ENCODE data around the gene NEXMIF. TPM values are rescaled to one million over a fixed set of nuclear protein-coding genes. Genes with fewer than 3 reads are reported as not detected.

The NEXMIF gene
- total RNA-seq, 4 donors from 2014 or later, result 0.49 to 2.2 (median 1.3) TPM

DNA sequence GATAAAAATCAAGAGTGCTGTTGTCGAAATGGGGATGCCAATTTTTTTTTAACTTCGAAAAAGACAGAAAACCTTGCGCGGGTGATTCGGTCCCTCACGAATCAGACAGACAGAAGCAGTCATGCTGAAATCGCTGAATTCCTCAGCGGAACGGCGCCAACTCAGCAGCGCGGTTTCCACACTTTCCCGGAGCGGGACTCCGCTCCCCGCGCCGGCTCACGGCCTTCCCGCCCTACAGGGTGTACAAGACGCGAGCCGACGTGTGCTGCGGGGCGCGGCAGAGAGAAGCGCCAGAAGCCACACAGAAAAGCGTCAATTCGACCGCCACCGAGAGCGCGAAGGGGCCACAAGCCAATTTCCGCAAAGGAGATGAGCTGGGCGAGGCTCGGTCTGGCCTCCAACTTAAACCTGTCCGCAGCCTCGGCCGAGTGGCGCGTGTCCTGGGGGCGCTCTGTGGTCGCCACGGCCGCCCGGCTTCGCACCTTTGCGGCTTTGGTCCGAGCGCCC, 1.3 kb downstream of the NEXMIF start:
- intact Hi-C loops (cut with DNase I; ENCODE audit: low total_unique reads), result no loop called here
- H3K4me3 ChIP-seq (ENCODE audit: low read depth, poor library complexity, severe bottlenecking), result no peak overlapping the region
- WGBS, 2 donors, result 14 to 58% methylated on average over 6 to 42 of the region's 51 CpGs
- TF ChIP-seq, protein P1, sequence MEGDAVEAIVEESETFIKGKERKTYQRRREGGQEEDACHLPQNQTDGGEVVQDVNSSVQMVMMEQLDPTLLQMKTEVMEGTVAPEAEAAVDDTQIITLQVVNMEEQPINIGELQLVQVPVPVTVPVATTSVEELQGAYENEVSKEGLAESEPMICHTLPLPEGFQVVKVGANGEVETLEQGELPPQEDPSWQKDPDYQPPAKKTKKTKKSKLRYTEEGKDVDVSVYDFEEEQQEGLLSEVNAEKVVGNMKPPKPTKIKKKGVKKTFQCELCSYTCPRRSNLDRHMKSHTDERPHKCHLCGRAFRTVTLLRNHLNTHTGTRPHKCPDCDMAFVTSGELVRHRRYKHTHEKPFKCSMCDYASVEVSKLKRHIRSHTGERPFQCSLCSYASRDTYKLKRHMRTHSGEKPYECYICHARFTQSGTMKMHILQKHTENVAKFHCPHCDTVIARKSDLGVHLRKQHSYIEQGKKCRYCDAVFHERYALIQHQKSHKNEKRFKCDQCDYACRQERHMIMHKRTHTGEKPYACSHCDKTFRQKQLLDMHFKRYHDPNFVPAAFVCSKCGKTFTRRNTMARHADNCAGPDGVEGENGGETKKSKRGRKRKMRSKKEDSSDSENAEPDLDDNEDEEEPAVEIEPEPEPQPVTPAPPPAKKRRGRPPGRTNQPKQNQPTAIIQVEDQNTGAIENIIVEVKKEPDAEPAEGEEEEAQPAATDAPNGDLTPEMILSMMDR (IDR thresholded peaks at IDR 0.05), result no peak
- TF ChIP-seq POLR2A (IDR thresholded peaks at IDR 0.05), result no peak
- no peak for DNase-seq (ENCODE audit: low spot score in 2 of 2)

DNA sequence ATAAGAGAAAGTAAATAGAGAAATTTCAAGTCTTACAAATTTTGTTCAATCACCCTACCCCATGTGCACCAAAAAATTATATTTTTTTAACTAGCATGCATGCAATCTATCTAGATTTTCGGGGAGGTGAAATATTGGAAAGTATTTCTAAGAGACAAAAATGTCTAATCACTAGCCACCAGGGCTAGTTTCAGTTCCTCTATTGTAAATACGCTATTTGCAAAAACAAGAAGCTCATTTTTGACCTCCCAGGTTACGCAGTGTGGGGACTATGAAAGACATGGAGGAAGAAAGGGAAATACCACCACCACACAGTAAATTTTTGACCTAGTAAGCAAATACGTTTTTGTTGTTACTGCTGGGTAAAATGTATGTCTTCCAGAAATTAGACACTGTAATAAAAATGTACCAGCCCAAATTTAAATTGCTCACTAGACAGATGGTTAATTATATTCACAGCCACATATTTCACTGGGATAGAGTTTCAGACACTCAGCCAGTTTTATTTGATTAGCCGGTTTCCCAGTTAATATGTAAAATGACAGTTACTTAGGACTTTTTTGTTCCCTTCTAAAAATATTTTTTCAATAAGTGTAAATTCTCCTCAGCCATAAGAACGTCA, 2.2 kb downstream of the NEXMIF start:
- H3K4me3 ChIP-seq (ENCODE audit: low read depth, poor library complexity, severe bottlenecking), result no peak overlapping the region
- intact Hi-C loops (cut with DNase I; ENCODE audit: low total_unique reads), result no loop called here
- no peak for DNase-seq (ENCODE audit: low spot score in 2 of 2)
- 55 to 62% methylated on average over 6 of the region's 6 CpGs for WGBS, 2 donors
- TF ChIP-seq POLR2A (IDR thresholded peaks at IDR 0.05), result no peak
- TF ChIP-seq, protein P1 (IDR thresholded peaks at IDR 0.05), result no peak

DNA sequence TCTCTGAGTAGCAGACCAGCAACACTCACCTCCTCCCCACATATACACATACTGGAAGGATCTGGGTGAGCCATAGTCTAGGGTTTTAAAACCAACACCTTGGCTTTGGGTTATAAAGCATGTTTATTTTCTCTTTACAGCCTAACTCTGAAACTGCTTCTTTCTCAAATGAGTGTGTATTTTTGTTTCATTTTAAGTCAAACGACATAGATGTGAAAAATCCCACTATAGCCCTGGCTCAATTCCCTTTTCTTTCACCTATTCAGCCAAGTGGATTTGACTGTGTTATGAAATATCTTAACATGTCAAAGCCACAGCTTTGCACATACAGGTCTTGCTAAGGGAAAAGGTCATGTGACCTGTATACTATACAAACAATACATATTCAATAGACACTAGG, 13.8 kb downstream of the NEXMIF start:
- no peak overlapping the region for H3K4me3 ChIP-seq (ENCODE audit: low read depth, poor library complexity, severe bottlenecking)
- intact Hi-C loops (cut with DNase I; ENCODE audit: low total_unique reads), result no loop called here

DNA sequence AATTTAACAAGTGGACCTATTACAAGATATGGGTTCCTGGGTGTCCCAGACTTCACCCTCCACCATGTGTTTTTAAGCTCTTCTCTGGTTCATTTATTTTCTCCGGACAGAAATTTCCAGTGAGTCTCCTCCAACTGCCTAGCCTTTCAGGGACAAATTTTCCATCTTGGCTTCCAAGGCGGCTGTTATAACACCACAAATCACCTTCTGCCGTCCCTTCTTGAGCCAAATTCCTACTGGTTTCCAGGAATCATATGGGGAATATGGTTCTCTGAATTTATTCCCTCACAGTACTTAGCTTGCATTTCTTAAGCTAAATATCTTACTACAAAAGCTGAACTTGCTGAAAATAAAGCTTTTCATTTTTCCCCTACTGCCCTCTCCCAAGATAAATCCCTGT, 18.8 kb downstream of the NEXMIF start:
- H3K4me3 ChIP-seq (ENCODE audit: low read depth, poor library complexity, severe bottlenecking), result no peak overlapping the region
- TF ChIP-seq, protein P1 (IDR thresholded peaks at IDR 0.05), result no peak
- TF ChIP-seq POLR2A (IDR thresholded peaks at IDR 0.05), result no peak
- no peak for DNase-seq (ENCODE audit: low spot score in 2 of 2)
- intact Hi-C loops (cut with DNase I; ENCODE audit: low total_unique reads), result no loop called here
- 61 to 81% methylated on average over 3 of the region's 3 CpGs for WGBS, 2 donors

More for the DNA sequence above, 13.8 kb downstream of the NEXMIF start:
- WGBS, 2 donors, result 59 to 71% methylated on average over 1 of the region's 1 CpG
- TF ChIP-seq POLR2A (IDR thresholded peaks at IDR 0.05), result no peak
- TF ChIP-seq, protein P1 (IDR thresholded peaks at IDR 0.05), result no peak
- no peak for DNase-seq (ENCODE audit: low spot score in 2 of 2)

DNA sequence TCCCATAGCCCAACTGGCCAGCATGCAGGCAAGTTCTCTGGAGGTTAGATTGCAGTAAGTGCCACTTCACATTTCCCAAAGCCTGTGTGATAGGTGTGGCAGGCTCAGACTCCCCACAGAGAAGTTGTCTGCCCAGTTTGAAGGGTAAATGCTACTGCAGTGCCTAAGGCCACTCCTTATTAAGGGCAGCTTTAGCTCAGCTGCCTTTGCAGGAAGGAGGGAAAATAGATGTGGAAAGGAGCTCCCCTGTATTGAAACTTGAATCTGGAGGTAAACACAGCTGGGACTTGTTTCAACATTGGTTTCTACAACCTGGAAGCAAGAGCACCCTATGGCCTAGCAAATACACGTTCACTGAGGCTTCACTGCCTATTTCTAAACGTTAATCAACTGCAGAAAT, 22.4 kb downstream of the NEXMIF start:
- H3K4me3 ChIP-seq (ENCODE audit: low read depth, poor library complexity, severe bottlenecking), result no peak overlapping the region
- intact Hi-C loops (cut with DNase I; ENCODE audit: low total_unique reads), result no loop called here
- no peak for TF ChIP-seq POLR2A (IDR thresholded peaks at IDR 0.05)
- TF ChIP-seq, protein P1 (IDR thresholded peaks at IDR 0.05), result no peak
- 6 to 14% methylated on average over 2 of the region's 2 CpGs for WGBS, 2 donors
- no peak for DNase-seq (ENCODE audit: low spot score in 2 of 2)

DNA sequence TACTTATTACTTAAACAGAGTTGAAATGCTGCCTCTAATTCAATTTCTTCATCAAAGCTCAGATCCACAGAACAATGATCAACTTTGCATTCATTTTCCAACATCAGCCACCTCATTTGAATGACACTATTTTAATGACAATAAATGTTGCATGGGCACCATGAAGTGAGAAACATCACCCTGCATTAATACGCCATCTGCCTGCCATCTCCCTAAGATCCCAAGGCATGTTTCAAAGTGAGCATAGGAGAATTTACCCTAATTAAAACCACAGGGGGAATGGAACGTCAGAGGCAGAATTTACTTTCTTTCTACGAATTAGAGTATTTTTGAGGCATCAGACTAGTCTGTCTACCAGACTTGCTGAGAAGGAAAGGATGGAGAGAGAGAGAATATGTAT, 32.7 kb downstream of the NEXMIF start:
- no peak for TF ChIP-seq POLR2A (IDR thresholded peaks at IDR 0.05)
- TF ChIP-seq, protein P1 (IDR thresholded peaks at IDR 0.05), result no peak
- WGBS, 2 donors, result 65 to 72% methylated on average over 3 of the region's 3 CpGs
- no peak overlapping the region for H3K4me3 ChIP-seq (ENCODE audit: low read depth, poor library complexity, severe bottlenecking)
- intact Hi-C loops (cut with DNase I; ENCODE audit: low total_unique reads), result no loop called here
- DNase-seq (ENCODE audit: low spot score in 2 of 2), result no peak
